Activated CD8-positive, alpha-beta memory T cell treated with anti-CD3 and anti-CD28 coated beads for 1 hour (primary cell): ENCODE data around the gene TNNC2.
"Not testable (repeated sequence)": the region's sequence is repeated elsewhere in the genome, so short reads cannot be mapped to it uniquely, and the experiment has no call there.

Experiments
- DNase-seq, 2 donors: peaks; one replicate each; pipeline ENCODE4 v3.0.0-alpha.2; 2020; ENCODE audit warnings: low read depth in 1 of 2; ENCODE audit errors: extremely low read depth in 1 of 2

TNNC2 gene

DNA sequence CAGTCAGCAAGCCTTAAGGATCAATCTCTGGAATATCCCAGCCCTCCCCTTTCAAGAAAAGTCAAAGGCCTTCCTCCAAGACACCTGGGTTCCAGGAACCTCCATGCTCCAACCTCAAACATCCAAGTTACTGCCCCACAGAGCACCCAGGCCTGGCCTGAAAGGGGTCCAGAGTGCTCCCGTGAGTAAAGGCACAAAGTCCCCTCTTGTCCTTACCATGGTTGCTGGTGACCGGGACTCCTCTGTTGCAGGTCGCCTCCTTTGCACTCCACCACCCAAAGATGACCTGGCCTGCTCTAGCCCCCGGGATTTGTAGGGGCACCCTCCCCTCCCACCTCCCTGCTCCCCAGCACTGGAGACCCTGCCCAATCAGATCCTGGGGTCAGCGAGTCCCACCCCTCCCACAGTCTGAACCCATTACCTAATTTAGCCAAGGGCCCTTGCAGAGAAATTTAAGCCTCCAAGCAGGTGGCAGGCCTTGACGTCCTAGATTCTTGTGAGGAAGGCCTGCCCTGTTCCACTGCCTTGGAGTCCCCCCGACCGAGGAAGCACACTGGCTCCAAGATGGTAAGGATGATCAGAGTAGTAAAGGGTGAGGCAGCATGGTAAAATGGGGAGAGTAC is at the start of gene TNNC2:
TSS of gene TNNC2 (minus strand) at position 283 of the 623 bp plus-strand sequence. CDS start at position 219, 64 bp downstream.
- DNase-seq: no peak

GRCh38 chr20:45874576-45874975 is 47.5 kb upstream of the TNNC2 start:
- DNase-seq: no peak

- not testable (repeated sequence) for DNase-seq
These were observed 47.0 kb upstream of the TNNC2 start for GRCh38 chr20:45874104-45874481.

GRCh38 chr20:45873409-45874103 is 46.4 kb upstream of the TNNC2 start:
- DNase-seq: no peak

DNA sequence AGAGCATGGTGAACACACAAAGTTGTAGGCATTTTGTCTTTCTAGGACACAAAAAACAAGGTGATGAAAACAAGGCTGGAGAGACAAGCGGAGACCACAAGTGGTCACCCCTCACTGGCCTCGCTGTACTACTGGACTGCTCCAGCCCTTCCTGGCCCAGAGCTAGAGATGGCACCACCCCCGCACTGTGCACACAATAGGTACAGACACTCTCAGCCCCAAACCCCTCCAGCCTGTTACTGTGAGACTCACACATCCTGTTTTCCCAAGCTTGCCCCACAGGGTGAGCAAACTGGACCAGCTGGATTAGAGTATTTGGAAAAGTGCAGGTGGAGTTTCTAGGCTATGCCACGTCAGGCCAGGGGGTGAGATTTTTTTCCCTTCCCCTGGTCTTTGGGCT is 45.5 kb upstream of the TNNC2 start:
- no peak for DNase-seq

- no peak for DNase-seq
These were observed 40.7 kb upstream of the TNNC2 start for GRCh38 chr20:45867819-45868176.

GRCh38 chr20:45867136-45867818 is 40.2 kb upstream of the TNNC2 start:
- DNase-seq: no peak

DNA sequence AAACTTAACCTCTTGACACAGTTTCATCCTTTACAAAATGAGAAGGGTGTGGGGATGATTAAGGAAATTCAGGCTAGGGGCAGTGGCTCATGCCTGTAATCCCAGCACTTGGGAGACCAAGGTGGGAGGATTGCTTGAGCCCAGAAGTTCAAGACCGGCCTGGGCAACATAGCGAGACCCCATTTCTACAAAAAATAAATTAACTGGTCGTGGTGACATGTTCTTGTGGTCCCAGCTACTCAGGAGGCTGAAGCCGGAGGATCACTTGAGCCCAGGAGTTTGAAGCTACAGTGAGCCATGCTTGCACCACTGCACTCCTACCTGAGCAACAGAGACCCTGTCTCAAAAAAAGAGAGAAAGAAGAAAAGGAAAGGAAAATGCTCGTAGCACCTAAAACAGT is 39.3 kb upstream of the TNNC2 start:
- DNase-seq: no peak

DNA sequence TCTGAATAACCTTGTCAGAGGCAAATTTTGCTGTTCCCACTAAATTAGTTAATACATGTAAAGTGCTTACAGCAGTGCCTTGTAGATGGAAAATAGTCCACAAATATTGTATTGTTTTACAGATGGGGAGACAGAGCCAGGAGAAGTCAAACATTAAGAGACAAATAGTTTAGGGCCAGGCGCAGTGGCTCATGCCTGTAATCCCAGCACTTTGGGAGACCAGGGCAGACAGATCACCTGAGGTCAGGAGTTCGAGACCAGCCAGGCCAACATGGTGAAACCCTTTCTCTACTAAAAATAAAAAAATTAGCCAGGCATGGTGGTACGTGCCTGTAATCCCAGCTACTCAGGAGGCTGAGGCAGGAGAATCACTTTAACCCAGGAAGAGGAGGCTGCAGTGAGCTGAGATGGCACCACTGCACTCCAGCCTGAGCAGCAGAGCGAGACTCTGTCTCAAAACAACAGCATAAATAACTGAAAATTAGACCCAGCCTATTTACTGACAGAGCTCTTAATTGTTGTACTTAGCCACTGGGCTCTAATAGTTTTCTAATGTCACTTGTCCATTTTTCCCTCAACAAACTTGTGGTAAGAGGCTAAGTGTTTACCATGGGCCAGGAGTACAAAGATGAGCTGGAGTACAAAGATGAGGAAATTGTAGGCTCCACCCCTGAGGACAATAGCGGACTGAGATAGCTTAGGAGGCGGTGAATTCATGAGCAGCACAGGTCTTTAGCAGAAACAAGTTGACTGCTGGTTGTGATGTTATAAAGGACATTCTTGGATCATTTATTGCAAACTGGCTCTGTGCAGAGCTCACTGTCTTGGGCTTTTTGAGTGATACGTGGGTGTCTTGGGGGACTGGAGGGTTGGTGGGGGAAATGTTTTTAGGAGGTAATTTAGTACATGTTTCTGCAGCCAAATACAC is 36.7 kb upstream of the TNNC2 start:
- DNase-seq: no peak

DNA sequence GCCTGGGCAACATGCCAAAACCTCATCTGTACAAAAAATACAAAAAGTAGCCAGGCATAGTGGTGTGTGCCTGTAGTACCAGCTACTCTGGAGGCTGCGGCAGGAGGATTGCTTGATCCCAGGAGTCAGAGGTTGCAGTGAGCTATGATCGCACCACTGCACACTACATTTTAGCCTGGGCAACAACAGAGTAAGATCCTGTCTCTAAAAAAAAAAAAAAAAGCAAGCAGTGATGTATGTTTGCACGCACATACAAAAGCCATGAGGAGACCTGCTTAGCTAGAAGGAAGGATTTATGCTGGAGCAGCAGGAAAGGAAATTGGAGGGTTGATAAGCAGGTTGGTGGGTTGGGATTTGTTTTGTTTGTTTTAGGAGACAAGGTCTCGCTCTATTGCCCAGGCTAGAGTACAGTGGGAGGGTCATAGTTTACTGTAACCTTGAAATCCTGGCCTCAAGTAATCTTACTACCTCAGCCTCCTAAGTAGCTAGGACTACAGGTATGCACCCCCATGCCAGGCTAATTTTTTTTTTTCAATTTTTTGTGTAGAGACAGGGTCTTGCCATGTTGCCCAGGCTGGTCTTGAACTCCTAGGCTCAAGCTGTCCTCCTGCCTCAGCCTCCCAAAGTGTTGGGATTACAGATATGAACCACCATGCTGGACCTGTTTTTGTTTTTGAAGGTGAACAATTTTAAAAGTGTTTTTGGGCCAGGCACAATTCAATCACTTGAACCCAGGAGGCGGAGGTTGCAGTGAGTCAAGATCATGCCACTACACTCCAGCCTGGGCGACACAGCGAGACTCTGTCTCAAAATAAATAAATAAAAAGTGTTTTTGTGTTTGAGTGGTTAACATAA is 34.3 kb upstream of the TNNC2 start:
- no peak for DNase-seq

GRCh38 chr20:45860560-45861220 is 33.6 kb upstream of the TNNC2 start:
- DNase-seq: no peak

DNA sequence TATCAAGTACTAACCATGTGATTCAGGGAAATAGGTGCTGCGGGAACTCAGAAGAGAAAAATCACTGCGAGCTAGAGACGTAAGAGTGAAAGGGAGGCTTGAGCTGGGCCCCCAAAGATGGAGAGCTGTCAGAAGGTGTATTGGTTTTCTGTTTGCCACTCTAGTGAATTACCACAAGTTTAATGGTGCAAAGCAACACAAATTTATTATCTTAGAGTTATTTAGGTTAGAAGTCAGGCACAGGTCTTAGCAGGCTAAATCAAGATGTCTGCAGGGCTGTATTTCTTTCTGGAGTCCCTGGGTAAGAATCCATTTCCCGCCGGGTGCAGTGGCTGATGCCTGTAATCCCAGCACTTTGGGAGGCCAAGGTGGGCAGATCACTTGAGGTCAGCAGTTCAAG is 32.8 kb upstream of the TNNC2 start:
- no peak for DNase-seq

GRCh38 chr20:45857882-45858216 is 30.7 kb upstream of the TNNC2 start:
- DNase-seq: no peak

- peak; percentile 71 to 91 for DNase-seq
These were observed 30.2 kb upstream of the TNNC2 start, which contains the start of the genes ACOT8 and ZSWIM3 for GRCh38 chr20:45857114-45857881. ACOT8 (minus strand) TSS chr20:45857392; CDS start chr20:45857315, 77 bp downstream. ZSWIM3 (plus strand) TSS chr20:45857614; CDS start chr20:45857826, 212 bp downstream.

- DNase-seq: no peak
These were observed 26.4 kb upstream of the TNNC2 start for GRCh38 chr20:45853484-45853883.

- no peak for DNase-seq
These were observed 25.2 kb upstream of the TNNC2 start for GRCh38 chr20:45852326-45852725.

GRCh38 chr20:45851501-45851900 is 24.4 kb upstream of the TNNC2 start:
- DNase-seq: no peak

- no peak for DNase-seq
These were observed 23.8 kb upstream of the TNNC2 start for GRCh38 chr20:45850926-45851325.

DNA sequence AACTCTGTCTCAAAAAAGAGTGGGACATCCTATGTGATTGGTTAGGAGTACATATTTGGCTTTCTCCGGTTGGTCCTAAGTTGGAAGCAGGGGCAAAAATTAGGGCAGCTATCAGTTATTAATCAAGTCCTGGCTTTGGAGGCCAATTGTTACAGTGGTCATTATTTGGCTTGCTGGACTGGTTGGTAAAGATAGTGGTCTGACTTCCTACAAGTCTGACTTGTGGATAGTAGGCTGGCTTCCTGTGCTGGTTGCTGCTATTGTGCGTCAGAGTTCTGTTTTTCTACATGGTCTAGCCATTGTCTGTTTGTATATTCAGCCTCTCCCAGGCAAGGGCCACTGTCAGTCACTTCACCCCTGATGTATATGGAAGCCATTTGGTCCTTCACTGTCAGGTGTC is 23.1 kb upstream of the TNNC2 start:
- DNase-seq: no peak
